ENCODE data around the gene DNHD1. TPM values are rescaled to one million over a fixed set of nuclear protein-coding genes. Genes with fewer than 3 reads are reported as not detected.

The DNHD1 gene
- total RNA-seq, 2 donors from 2014 or later: 11.5 to 31.4 TPM

DNA sequence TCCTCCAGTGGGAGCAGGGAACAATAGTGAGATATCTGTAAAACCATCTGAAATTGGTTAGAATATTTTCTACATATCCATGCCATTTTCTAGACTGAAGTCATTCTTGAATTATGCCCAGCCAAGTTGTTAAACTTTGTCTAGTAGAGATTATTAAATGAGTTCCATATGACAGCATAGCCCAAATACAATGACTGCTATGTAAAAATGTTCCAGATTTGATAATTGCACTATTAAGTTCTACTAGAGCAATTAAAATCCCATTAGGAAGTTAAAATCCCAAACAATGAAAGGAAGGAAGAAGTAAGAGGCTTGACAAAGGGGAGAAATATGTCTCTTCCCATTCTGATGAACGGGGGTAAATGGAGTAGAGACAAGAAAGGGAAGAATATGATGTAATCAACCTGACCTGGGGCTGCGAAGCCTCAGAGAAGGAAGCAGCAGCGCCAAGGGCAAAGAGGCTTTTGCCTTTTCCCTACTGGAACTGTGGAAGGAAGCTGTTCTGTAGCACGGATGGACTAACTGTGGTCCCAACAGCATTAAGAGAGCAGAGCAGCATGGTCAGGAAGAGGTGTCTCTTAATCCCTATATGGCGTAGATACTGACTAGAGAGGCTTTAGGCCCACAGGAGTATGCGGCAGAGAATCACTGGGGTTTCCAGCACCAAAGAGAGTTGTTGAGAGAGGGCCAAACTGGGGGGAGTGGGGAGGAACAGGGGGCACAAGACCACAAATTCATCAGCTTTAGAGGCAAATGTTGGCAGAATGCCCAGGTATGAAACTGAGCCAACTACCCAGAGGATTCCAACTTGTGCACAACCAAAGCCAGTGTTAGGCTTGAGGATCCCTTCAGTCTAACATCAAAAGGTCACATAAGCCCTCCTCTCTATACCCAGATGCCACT lies 79.6 kb downstream of the DNHD1 start:
- intact Hi-C loops (cut with DNase I): no loop called here
- DNase-seq (ENCODE audit: low spot score): no peak
- H3K27me3 ChIP-seq (replicated peaks; ENCODE audit: insufficient read depth): no peaks in the 10 kb centered on the region
- no peak overlapping the region for H3K27ac ChIP-seq
- H3K36me3 ChIP-seq: no peaks in the 10 kb centered on the region
- WGBS: 34% methylated on average over 5 of the region's 6 CpGs
- H3K4me3 ChIP-seq: no peak overlapping the region
- TF ChIP-seq POLR2AphosphoS5 (IDR thresholded peaks at IDR 0.05): no peak
- TF ChIP-seq CTCF (IDR thresholded peaks at IDR 0.05): no peak
- TF ChIP-seq POLR2A (IDR thresholded peaks at IDR 0.05): no peak
- no peaks in the 10 kb centered on the region for H3K4me1 ChIP-seq (replicated peaks)
- H3K9me3 ChIP-seq: no peaks in the 10 kb centered on the region

DNA sequence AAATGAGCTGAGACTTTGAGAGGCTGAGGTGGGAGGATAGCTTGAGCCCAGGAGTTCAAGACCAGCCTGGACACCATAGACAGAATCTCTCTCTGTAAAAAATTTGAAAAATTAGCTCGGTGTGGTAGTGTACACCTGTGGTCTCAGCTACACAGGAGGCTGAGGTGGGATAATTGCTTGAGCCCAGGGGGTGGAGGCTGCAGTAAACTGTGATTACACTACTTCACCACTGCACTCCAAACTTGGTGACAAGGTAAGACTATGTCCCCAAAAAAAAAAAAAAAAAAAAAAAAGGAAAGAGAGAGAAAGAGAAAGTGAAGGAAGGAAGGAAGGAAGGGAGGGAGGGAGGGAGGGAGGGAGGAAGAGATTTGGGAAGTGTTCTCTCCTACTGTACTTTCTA lies 81.1 kb downstream of the DNHD1 start:
- H3K27ac ChIP-seq: no peak overlapping the region
- intact Hi-C loops (cut with DNase I): no loop called here
- no peaks in the 10 kb centered on the region for H3K9me3 ChIP-seq
- 100% methylated on average over 1 of the region's 1 CpG for WGBS
- H3K36me3 ChIP-seq: no peaks in the 10 kb centered on the region
- H3K4me3 ChIP-seq: no peak overlapping the region
- H3K4me1 ChIP-seq (replicated peaks): no peaks in the 10 kb centered on the region
- TF ChIP-seq CTCF (IDR thresholded peaks at IDR 0.05) (no peak), POLR2AphosphoS5 (IDR thresholded peaks at IDR 0.05) (no peak), POLR2A (IDR thresholded peaks at IDR 0.05) (no peak)
- no peaks in the 10 kb centered on the region for H3K27me3 ChIP-seq (replicated peaks; ENCODE audit: insufficient read depth)
- DNase-seq (ENCODE audit: low spot score): no peak

GRCh38 chr11:6579681-6580080 lies 82.6 kb downstream of the DNHD1 start:
- intact Hi-C loops (cut with DNase I): no loop called here
- Histone ChIP-seq H3K36me3 (no peaks in the 10 kb centered on the region), H3K27me3 (replicated peaks; ENCODE audit: insufficient read depth) (no peaks in the 10 kb centered on the region), H3K9me3 (no peaks in the 10 kb centered on the region), H3K4me1 (replicated peaks) (no peaks in the 10 kb centered on the region), H3K27ac (no peak overlapping the region), H3K4me3 (no peak overlapping the region)
- no CpG with 5 or more reads among the region's 2 CpGs for WGBS
- DNase-seq (ENCODE audit: low spot score): no peak
- TF ChIP-seq CTCF (IDR thresholded peaks at IDR 0.05): no peak
- no peak for TF ChIP-seq POLR2AphosphoS5 (IDR thresholded peaks at IDR 0.05)
- TF ChIP-seq POLR2A (IDR thresholded peaks at IDR 0.05): no peak

GRCh38 chr11:6583584-6583983 lies 86.5 kb downstream of the DNHD1 start:
- DNase-seq (ENCODE audit: low spot score): no peak
- intact Hi-C loops (cut with DNase I): no loop called here
- TF ChIP-seq CTCF (IDR thresholded peaks at IDR 0.05): no peak
- TF ChIP-seq POLR2A (IDR thresholded peaks at IDR 0.05): no peak
- no peak for TF ChIP-seq POLR2AphosphoS5 (IDR thresholded peaks at IDR 0.05)
- H3K9me3 ChIP-seq: no peaks in the 10 kb centered on the region
- no peaks in the 10 kb centered on the region for H3K4me1 ChIP-seq (replicated peaks)
- WGBS: 100% methylated on average over 1 of the region's 1 CpG
- no peak overlapping the region for H3K27ac ChIP-seq
- no peaks in the 10 kb centered on the region for H3K27me3 ChIP-seq (replicated peaks; ENCODE audit: insufficient read depth)
- H3K36me3 ChIP-seq: no peaks in the 10 kb centered on the region
- no peak overlapping the region for H3K4me3 ChIP-seq

DNA sequence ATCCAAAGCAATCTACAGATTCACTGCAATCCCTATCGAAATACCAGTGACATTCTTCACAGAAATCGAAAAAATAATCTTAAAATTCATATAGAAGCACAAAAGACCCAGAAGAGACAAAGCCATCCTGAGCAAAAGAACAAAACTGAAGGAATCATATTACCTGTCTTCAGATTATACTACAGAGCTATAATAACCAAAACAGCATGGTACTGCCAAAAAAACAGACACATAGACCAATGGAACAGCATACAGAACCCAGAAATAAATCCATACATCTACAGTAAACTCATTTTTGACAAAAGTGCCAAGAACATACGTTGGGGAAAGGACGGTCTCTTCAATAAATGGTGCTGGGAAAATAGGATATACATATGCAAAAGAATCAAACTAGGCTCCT lies 87.4 kb downstream of the DNHD1 start:
- intact Hi-C loops (cut with DNase I): no loop called here
- 97% methylated on average over 4 of the region's 4 CpGs for WGBS
- Histone ChIP-seq H3K4me1 (replicated peaks) (no peaks in the 10 kb centered on the region), H3K27ac (no peak overlapping the region), H3K27me3 (replicated peaks; ENCODE audit: insufficient read depth) (no peaks in the 10 kb centered on the region), H3K36me3 (no peaks in the 10 kb centered on the region), H3K9me3 (no peaks in the 10 kb centered on the region), H3K4me3 (no peak overlapping the region)
- DNase-seq (ENCODE audit: low spot score): no peak
- no peak for TF ChIP-seq POLR2AphosphoS5 (IDR thresholded peaks at IDR 0.05)
- TF ChIP-seq POLR2A (IDR thresholded peaks at IDR 0.05): no peak
- no peak for TF ChIP-seq CTCF (IDR thresholded peaks at IDR 0.05)

Data from prostate gland (tissue), 2 donors.